Trophoblast cell (in vitro differentiated cells and primary cell): ENCODE results near the gene RELA.

Source experiments
- DNase-seq, 2 donors: peaks; one replicate each; pipeline ENCODE4 v3.0.0-alpha.2; 2016
- H2AFZ ChIP-seq: 2 replicates; pipeline ENCODE4 v1.6.1; 2013; ENCODE audit warnings: low read length, moderate library complexity, mild to moderate bottlenecking; ENCODE audit not compliant: insufficient read depth, poor library complexity
- H2AK5ac ChIP-seq: 2 replicates; pipeline ENCODE4 v1.6.1; 2013; ENCODE audit warnings: mild to moderate bottlenecking, low read length
- H2BK120ac ChIP-seq: 2 replicates; pipeline ENCODE4 v1.6.1; 2013; ENCODE audit warnings: low read length, mild to moderate bottlenecking, moderate library complexity; ENCODE audit not compliant: insufficient read depth, poor library complexity
- H2BK12ac ChIP-seq: 2 replicates; pipeline ENCODE4 v1.6.1; 2013; ENCODE audit warnings: mild to moderate bottlenecking, low read length, moderate library complexity
- H2BK5ac ChIP-seq: 2 replicates; pipeline ENCODE4 v1.6.1; 2013; ENCODE audit warnings: low read length, low read depth, moderate library complexity, mild to moderate bottlenecking; ENCODE audit not compliant: poor library complexity
- H3K14ac ChIP-seq: 2 replicates; pipeline ENCODE4 v1.6.1; 2013; ENCODE audit warnings: mild to moderate bottlenecking, low read length
- H3K18ac ChIP-seq: 2 replicates; pipeline ENCODE4 v1.6.1; 2013; ENCODE audit warnings: mild to moderate bottlenecking, low read length
- H3K23ac ChIP-seq: 2 replicates; pipeline ENCODE4 v1.6.1; 2013; ENCODE audit warnings: low read length
- H3K27ac ChIP-seq: 2 replicates; pipeline ENCODE4 v1.5.1; 2013; ENCODE audit warnings: low read depth, mild to moderate bottlenecking, inconsistent platforms, low read length, moderate library complexity
- H3K27me3 ChIP-seq: 2 replicates; pipeline ENCODE4 v1.6.1; 2013; ENCODE audit warnings: inconsistent platforms, mild to moderate bottlenecking, low read length, moderate library complexity; ENCODE audit not compliant: insufficient read depth
- H3K36me3 ChIP-seq, 2 experiments: 1 replicate in 1 of 2; 2 replicates in 1 of 2; pipeline ENCODE4 v1.6.1; 2013; ENCODE audit warnings: low read length in 2 of 2, mild to moderate bottlenecking in 2 of 2, moderate library complexity in 1 of 2; ENCODE audit not compliant: insufficient read depth in 2 of 2, control insufficient read depth in 1 of 2
- H3K4ac ChIP-seq: 2 replicates; pipeline ENCODE4 v1.6.1; 2013; ENCODE audit warnings: low read depth, mild to moderate bottlenecking, low read length, moderate library complexity
- H3K4me1 ChIP-seq, 2 experiments: 1 replicate in 1 of 2; 2 replicates in 1 of 2; pipeline ENCODE4 v1.6.1; 2013; ENCODE audit warnings: low read length in 2 of 2, mild to moderate bottlenecking in 2 of 2, moderate library complexity in 1 of 2; ENCODE audit not compliant: insufficient read depth in 2 of 2, control insufficient read depth in 1 of 2
- H3K4me2 ChIP-seq: 2 replicates; pipeline ENCODE4 v1.6.1; 2013; ENCODE audit warnings: inconsistent platforms, mild to moderate bottlenecking, low read length, moderate library complexity
- H3K4me3 ChIP-seq: 2 replicates; pipeline ENCODE4 v1.5.1; 2013; ENCODE audit warnings: mild to moderate bottlenecking, low read depth, low read length, inconsistent platforms
- H3K79me1 ChIP-seq: one replicate; pipeline ENCODE4 v1.6.1; 2013; ENCODE audit warnings: low read length
- H3K79me2 ChIP-seq: 2 replicates; pipeline ENCODE4 v1.6.1; 2013; ENCODE audit warnings: low read length, mild to moderate bottlenecking; ENCODE audit not compliant: control insufficient read depth, insufficient read depth, poor library complexity
- H3K9ac ChIP-seq: 2 replicates; pipeline ENCODE4 v1.6.1; 2013; ENCODE audit warnings: mild to moderate bottlenecking, low read length
- H3K9me3 ChIP-seq: 2 replicates; pipeline ENCODE4 v1.6.1; 2013; ENCODE audit warnings: low read depth, mild to moderate bottlenecking, control low read depth, inconsistent platforms, low read length; ENCODE audit not compliant: insufficient read depth
- H4K12ac ChIP-seq: 2 replicates; pipeline ENCODE4 v1.6.1; 2013; ENCODE audit warnings: low read depth, mild to moderate bottlenecking, low read length, moderate library complexity
- H4K8ac ChIP-seq: 2 replicates; pipeline ENCODE4 v1.6.1; 2013; ENCODE audit warnings: low read depth, mild to moderate bottlenecking, low read length, moderate library complexity
- H4K91ac ChIP-seq: one replicate; pipeline ENCODE4 v1.6.1; 2013; ENCODE audit warnings: low read depth, mild to moderate bottlenecking, low read length, moderate library complexity
- WGBS: extraction: QIAGEN DNeasy Blood & Tissue Kit; methylation state at CpG from one replicate; pipeline ENCODE4 v1.1.7; 2013; ENCODE audit warnings: missing lambda C conversion rate; ENCODE audit not compliant: insufficient read length, insufficient coverage; ENCODE audit errors: extremely low coverage; 5-methylcytosine and 5-hydroxymethylcytosine counted together

Gene RELA

DNA sequence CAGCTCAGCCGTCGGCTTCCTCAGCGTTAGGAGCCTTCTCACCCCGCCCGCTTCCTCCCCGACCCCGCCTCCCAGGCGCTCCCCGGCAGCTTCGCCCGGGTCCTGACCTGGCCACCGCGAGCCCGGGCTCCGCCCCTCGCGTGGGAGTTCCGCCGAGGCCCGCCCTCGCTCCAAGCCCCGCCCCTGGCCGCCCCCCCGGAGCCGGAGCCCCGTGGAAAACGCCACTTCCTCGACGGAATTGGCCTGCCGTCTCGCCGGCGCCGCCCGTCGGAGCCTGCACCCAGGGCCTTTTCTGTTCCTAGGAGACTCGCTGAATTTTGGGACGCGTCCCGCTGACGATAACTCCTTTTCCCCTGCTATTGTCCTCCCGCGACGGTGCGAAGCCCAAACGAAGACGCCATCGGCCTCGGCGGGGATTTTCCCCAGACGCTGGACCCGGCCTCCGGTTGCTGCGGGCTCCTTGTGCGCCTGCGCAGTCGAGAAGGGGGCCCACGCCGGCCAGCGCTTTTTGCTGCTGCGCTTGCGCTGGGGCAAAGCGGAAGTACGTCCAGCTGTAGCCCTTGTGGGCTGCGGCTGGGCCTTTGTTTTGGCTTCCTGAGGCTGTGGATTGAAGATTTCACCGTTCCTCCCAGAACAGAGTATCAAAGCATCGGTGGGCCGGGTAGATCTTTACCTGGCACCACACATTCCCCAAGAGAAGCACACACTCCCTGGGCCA, 10.0 kb downstream of the RELA start:
- DNase-seq = peak; percentile 95 to 99
- peak overlapping the region; percentile 84 for H2AFZ ChIP-seq
- H3K36me3 ChIP-seq = peaks cover 52 to 55% of the 10 kb centered on the region in 2 experiments
- H3K9ac ChIP-seq = peak overlapping the region; percentile 83
- peak overlapping the region; percentile 92 for H4K8ac ChIP-seq
- H3K27ac ChIP-seq = peak overlapping the region; percentile 97
- H3K4me3 ChIP-seq = peak overlapping the region; percentile 67
- H3K4me2 ChIP-seq = peak overlapping the region; percentile 83
- peaks cover 14% of the 10 kb centered on the region for H3K79me1 ChIP-seq
- peak overlapping the region; percentile 88 for H3K18ac ChIP-seq
- H3K14ac ChIP-seq = peak overlapping the region; percentile 93
- no peaks in the 10 kb centered on the region for H3K27me3 ChIP-seq
- peak overlapping the region; percentile 78 for H2BK120ac ChIP-seq
- peak overlapping the region; percentile 84 for H2BK5ac ChIP-seq
- peak overlapping the region; percentile 29 for H2BK12ac ChIP-seq
- H3K9me3 ChIP-seq = peaks cover 2% of the 10 kb centered on the region
- WGBS = no CpG with 5 or more reads among the region's 68 CpGs
- peaks cover 23 to 27% of the 10 kb centered on the region in 2 experiments for H3K4me1 ChIP-seq
- peaks cover 4% of the 10 kb centered on the region for H3K79me2 ChIP-seq
- peak overlapping the region; percentile 83 for H2AK5ac ChIP-seq
- H3K4ac ChIP-seq = peak overlapping the region; percentile 56
- H4K12ac ChIP-seq = peak overlapping the region; percentile 95
- H4K91ac ChIP-seq = peak overlapping the region; percentile 96
- no peak overlapping the region for H3K23ac ChIP-seq

DNA sequence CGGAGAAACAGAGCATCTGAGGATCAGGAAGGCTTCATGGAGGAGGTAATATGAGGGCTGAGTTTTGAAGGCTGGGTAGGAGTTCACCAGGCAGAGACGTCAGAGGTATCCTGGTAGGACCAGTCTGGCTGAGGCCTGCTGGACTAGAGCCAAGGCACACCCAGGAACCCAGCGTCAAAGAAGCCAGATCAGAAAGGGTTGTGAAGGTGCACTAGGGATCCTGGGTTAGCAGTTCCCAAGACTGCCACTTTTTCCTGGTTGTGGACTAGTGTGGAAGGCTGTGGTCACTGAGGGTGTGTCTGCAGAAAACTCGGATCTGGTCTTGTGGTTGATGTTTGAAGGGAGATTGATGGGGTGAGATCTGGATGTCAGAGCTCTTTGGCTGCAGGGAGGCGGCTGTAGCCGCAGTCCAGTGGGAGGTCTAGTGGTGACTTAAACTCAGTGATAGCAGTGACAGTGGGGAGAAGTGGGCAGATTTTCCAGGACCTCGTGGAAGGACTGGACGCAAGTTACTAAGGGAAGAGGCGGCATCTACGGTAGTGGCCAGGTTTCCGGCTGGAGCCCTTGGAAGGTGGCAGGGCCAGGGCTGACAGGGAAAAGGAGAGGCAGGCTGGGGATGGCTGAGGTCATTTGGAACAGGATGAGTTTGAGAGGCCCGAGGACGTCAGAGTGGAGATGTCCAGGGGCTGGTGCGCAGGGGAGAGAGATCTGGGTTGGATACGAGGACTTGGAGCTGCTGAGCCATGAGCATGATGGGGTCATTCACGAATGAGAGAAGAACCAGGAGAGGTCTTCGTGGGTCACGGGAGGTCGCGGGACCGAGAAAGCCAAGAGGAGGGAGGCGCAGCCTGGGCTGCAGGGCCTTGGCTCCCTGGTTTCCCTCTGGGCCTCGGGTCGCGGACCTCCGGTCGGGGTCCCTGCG, 10.9 kb downstream of the RELA start:
- H3K79me2 ChIP-seq = peaks cover 4% of the 10 kb centered on the region

DNA sequence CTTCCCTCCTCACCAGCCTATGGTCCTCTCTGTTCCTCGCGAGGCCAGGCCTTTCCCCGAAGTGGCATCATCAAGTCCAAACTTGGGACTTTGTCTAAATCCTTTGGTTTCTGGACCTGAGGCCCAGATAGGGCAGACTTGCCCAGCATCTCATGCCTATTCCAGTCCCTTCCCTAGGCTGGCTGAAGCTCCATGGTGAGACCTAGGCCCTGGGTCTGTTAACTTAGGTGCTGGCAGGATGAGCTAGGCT, 11.5 kb downstream of the RELA start:
- no peak overlapping the region for H2BK12ac ChIP-seq
- H2BK5ac ChIP-seq = no peak overlapping the region
- H3K9me3 ChIP-seq = peaks cover 7% of the 10 kb centered on the region
- no peak overlapping the region for H3K4ac ChIP-seq
- H3K4me2 ChIP-seq = no peak overlapping the region
- peak overlapping the region; percentile 44 for H4K91ac ChIP-seq
- H3K27me3 ChIP-seq = no peaks in the 10 kb centered on the region
- no peak overlapping the region for H3K4me3 ChIP-seq
- H2BK120ac ChIP-seq = no peak overlapping the region
- H2AFZ ChIP-seq = no peak overlapping the region
- no peak overlapping the region for H3K23ac ChIP-seq
- H4K12ac ChIP-seq = peak overlapping the region; percentile 12
- peak overlapping the region; percentile 3 for H2AK5ac ChIP-seq
- H3K27ac ChIP-seq = no peak overlapping the region
- H3K14ac ChIP-seq = no peak overlapping the region
- no CpG with 5 or more reads among the region's 3 CpGs for WGBS
- no peak overlapping the region for H3K9ac ChIP-seq
- H3K36me3 ChIP-seq = peaks cover 46 to 49% of the 10 kb centered on the region in 2 experiments
- H3K4me1 ChIP-seq = peaks cover 23 to 36% of the 10 kb centered on the region in 2 experiments
- H4K8ac ChIP-seq = no peak overlapping the region
- H3K79me2 ChIP-seq = peaks cover 4% of the 10 kb centered on the region
- H3K79me1 ChIP-seq = peaks cover 14% of the 10 kb centered on the region
- H3K18ac ChIP-seq = no peak overlapping the region
- DNase-seq = no peak

More for the DNA sequence above, 10.9 kb downstream of the RELA start:
- H3K79me1 ChIP-seq = peaks cover 14% of the 10 kb centered on the region
- peak overlapping the region; percentile 9 for H3K4ac ChIP-seq
- H4K12ac ChIP-seq = peak overlapping the region; percentile 59
- H3K4me1 ChIP-seq = peaks cover 23 to 33% of the 10 kb centered on the region in 2 experiments
- H3K9me3 ChIP-seq = peaks cover 3% of the 10 kb centered on the region
- H3K36me3 ChIP-seq = peaks cover 44 to 47% of the 10 kb centered on the region in 2 experiments
- peak overlapping the region; percentile 20 for H3K9ac ChIP-seq
- H2BK120ac ChIP-seq = peak overlapping the region; percentile 24
- H3K27me3 ChIP-seq = no peaks in the 10 kb centered on the region
- H2BK5ac ChIP-seq = peak overlapping the region; percentile 11
- peak overlapping the region; percentile 51 for H3K4me3 ChIP-seq
- WGBS = no CpG with 5 or more reads among the region's 28 CpGs
- H3K14ac ChIP-seq = peak overlapping the region; percentile 73
- H3K4me2 ChIP-seq = peak overlapping the region; percentile 83
- H4K91ac ChIP-seq = peak overlapping the region; percentile 69
- peak overlapping the region; percentile 97 for H3K27ac ChIP-seq
- H3K23ac ChIP-seq = no peak overlapping the region
- DNase-seq = peak; percentile 85 to 89
- peak overlapping the region; percentile 63 for H3K18ac ChIP-seq
- H4K8ac ChIP-seq = peak overlapping the region; percentile 84
- peak overlapping the region; percentile 10 for H2BK12ac ChIP-seq
- H2AK5ac ChIP-seq = peak overlapping the region; percentile 14
- H2AFZ ChIP-seq = peak overlapping the region; percentile 26

DNA sequence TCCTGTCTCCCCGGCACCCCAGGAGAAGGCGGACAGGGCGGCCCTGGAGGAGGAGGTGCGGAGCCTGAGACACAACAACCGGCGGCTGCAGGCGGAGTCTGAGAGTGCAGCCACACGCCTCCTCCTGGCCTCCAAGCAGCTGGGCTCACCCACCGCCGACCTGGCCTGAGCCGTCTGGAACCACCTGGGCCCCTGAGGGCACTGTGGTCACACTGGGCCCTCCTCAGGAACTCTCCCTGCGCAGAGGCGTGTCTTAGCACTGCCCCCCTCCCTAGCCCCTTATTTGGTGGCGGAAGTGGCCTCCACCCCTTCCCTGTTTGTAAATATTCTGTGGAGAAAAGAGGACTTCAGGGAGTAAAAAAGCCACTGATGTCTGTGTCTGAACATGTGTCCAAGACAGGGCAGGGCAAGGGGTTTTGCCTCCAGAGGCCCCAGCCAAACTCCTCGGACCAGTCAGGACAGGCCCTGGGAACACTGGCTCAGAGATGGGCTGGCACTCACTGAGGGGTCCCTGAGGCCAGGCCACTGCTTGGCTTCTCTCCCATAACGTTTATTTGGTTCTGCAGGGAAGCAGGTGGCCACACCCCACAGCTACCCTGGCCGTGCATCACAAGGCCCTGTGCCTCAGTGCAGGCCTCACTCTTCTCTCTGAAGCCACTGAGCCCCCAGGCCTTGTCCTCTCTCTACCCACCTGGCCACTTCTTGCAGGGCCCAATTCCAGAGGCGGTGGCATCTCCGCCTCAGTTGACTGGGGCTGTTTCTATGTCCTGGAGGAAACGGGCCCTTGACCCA, 12.0 kb downstream of the RELA start:
- Histone ChIP-seq H3K27ac (no peak overlapping the region), H2AFZ (peak overlapping the region; percentile 12), H3K23ac (no peak overlapping the region), H2AK5ac (peak overlapping the region; percentile 35), H3K27me3 (no peaks in the 10 kb centered on the region), H3K14ac (no peak overlapping the region), H3K9me3 (peaks cover 8% of the 10 kb centered on the region), H3K4me2 (no peak overlapping the region), H2BK120ac (no peak overlapping the region), H3K9ac (no peak overlapping the region), H3K4me3 (no peak overlapping the region), H3K18ac (no peak overlapping the region), H4K8ac (no peak overlapping the region), H4K91ac (peak overlapping the region; percentile 44), H3K4ac (no peak overlapping the region), H2BK5ac (no peak overlapping the region), H3K4me1 (peaks cover 23 to 36% of the 10 kb centered on the region in 2 experiments), H4K12ac (peak overlapping the region; percentile 12), H2BK12ac (peak overlapping the region; percentile 15), H3K79me1 (peaks cover 14% of the 10 kb centered on the region), H3K79me2 (peaks cover 4% of the 10 kb centered on the region), H3K36me3 (peaks cover 46 to 49% of the 10 kb centered on the region in 2 experiments)
- DNase-seq = peak; percentile 71 to 81
- no CpG with 5 or more reads among the region's 20 CpGs for WGBS
